Keratinocyte (primary cell): ENCODE results near the gene SPAG6. TPM values are rescaled to one million over a fixed set of nuclear protein-coding genes. Genes with fewer than 3 reads are reported as not detected.
A peak's percentile ranks its signal among the peaks of the same experiment; 100 is the strongest.

Source experiments
- DNase-seq: peaks from one replicate; pipeline ENCODE4 v3.0.0-alpha.2; 2011; ENCODE audit warnings: low read depth, missing footprints, low spot score
- FAIRE-seq: peaks from 2 replicates; lab custom pipeline; 2011; peaks lifted over from hg19 to GRCh38; lab: Jason Lieb, UNC
- H2AFZ ChIP-seq: 2 replicates; pipeline ENCODE4 v1.6.0; 2012; ENCODE audit warnings: low read length, control low read depth, inconsistent platforms; ENCODE audit not compliant: control insufficient read depth
- H3K27ac ChIP-seq: 2 replicates; pipeline ENCODE4 v1.5.1; 2011; ENCODE audit warnings: low read length; ENCODE audit not compliant: control insufficient read depth, insufficient read depth
- H3K27me3 ChIP-seq: 3 replicates; pipeline ENCODE4 v1.6.0; 2011; ENCODE audit warnings: low read length; ENCODE audit not compliant: control insufficient read depth, insufficient read depth; ENCODE audit errors: extremely low read depth
- H3K36me3 ChIP-seq, 2 experiments: 2 replicates in 1 of 2; 3 replicates in 1 of 2; pipeline ENCODE4 v1.5.1; 2011; ENCODE audit warnings: low read length in 2 of 2, mild to moderate bottlenecking in 1 of 2; ENCODE audit not compliant: control insufficient read depth in 2 of 2, insufficient read depth in 2 of 2; ENCODE audit errors: extremely low read depth in 1 of 2
- H3K4me1 ChIP-seq: 3 replicates; pipeline ENCODE4 v1.5.1; 2011; ENCODE audit warnings: low read length; ENCODE audit not compliant: control insufficient read depth, insufficient read depth; ENCODE audit errors: extremely low read depth
- H3K4me2 ChIP-seq: 3 replicates; pipeline ENCODE4 v1.6.0; 2011; ENCODE audit warnings: low read depth, low read length; ENCODE audit not compliant: control insufficient read depth, insufficient read depth; ENCODE audit errors: extremely low read depth
- H3K4me3 ChIP-seq, 3 experiments: fragments of 200-600 bp in 1 of 3; sonication (generic) in 1 of 3; 2 replicates in 2 of 3; 3 replicates in 1 of 3; pipeline ENCODE4 v1.5.1; 2011 to 2016; ENCODE audit warnings: low read length in 3 of 3, mild to moderate bottlenecking in 3 of 3, control low read depth in 2 of 3, inconsistent platforms in 1 of 3, low read depth in 1 of 3, mixed read lengths in 1 of 3, mixed run types in 1 of 3, moderate library complexity in 1 of 3; ENCODE audit not compliant: control insufficient read depth in 2 of 3, insufficient read depth in 2 of 3; ENCODE audit errors: extremely low read depth in 1 of 3
- H3K79me2 ChIP-seq: 2 replicates; pipeline ENCODE4 v1.6.0; 2012; ENCODE audit warnings: low read length; ENCODE audit not compliant: control insufficient read depth, insufficient read depth
- H3K9ac ChIP-seq: 3 replicates; pipeline ENCODE4 v1.6.0; 2011; ENCODE audit warnings: low read length; ENCODE audit not compliant: control insufficient read depth, insufficient read depth; ENCODE audit errors: extremely low read depth
- H3K9me1 ChIP-seq: 3 replicates; pipeline ENCODE4 v1.6.0; 2011; ENCODE audit warnings: low read length; ENCODE audit not compliant: control insufficient read depth, insufficient read depth; ENCODE audit errors: extremely low read depth
- H3K9me3 ChIP-seq: 2 replicates; pipeline ENCODE4 v1.5.1; 2012; ENCODE audit warnings: low read depth, low read length; ENCODE audit not compliant: control insufficient read depth
- H4K20me1 ChIP-seq: 3 replicates; pipeline ENCODE4 v1.6.0; 2011; ENCODE audit warnings: low read length; ENCODE audit not compliant: control insufficient read depth, insufficient read depth; ENCODE audit errors: extremely low read depth
- CTCF ChIP-seq, 3 experiments: IDR thresholded peaks in 1 of 3; conservative IDR thresholded peaks in 1 of 3; optimal IDR thresholded peaks in 1 of 3; 2 replicates in 2 of 3; 3 replicates in 1 of 3; pipeline versions ENCODE3 to v1.5.1; 2011; ENCODE audit warnings: low read length in 3 of 3, mild to moderate bottlenecking in 3 of 3, moderate library complexity in 2 of 3, control low read depth in 1 of 3, inconsistent platforms in 1 of 3; ENCODE audit not compliant: insufficient read depth in 2 of 3; ENCODE audit errors: extremely low read depth in 1 of 3
- EZH2 ChIP-seq: IDR thresholded peaks from one replicate; pipeline ENCODE4 v1.6.1; 2012; ENCODE audit warnings: inconsistent platforms, mild to moderate bottlenecking, low read length, moderate library complexity
- dilution Hi-C: fragments of 300-500 bp; cut with MboI; formaldehyde crosslinking; loops from one replicate; pipeline ENCODE4 v1.7.0; 2020; ENCODE audit warnings: low sequenced_read_pairs; ENCODE audit not compliant: extremely low pct_ligation_motif_present
- polyA minus RNA-seq, 3 experiments: library from RNA; depleted of rRNA, polyadenylated mRNA; stranded (reverse); fragments of >200 nt; gene quantifications; 1 replicate in 1 of 3; 2 replicates in 1 of 3; 3 replicates in 1 of 3; pipeline ENCODE4 v1.2.3, GENCODE V29; 2011
- polyA plus RNA-seq, 5 experiments: library from polyadenylated mRNA; depleted of rRNA in 3 of 5; stranded (reverse) in 3 of 5; stranded (forward) in 1 of 5; unstranded in 1 of 5; fragments of >200 nt; gene quantifications; 1 replicate in 1 of 5; 2 replicates in 3 of 5; 3 replicates in 1 of 5; pipeline versions ENCODE4 v1.2.1 to v1.2.3, GENCODE V29; 2011 to 2012; ENCODE audit warnings: missing spikeins in 2 of 5, low read depth in 1 of 5, low replicate concordance in 1 of 5

SPAG6 gene
- polyA plus RNA-seq (not detected in 3 replicates), polyA minus RNA-seq (not detected in 3 replicates)
- polyA plus RNA-seq (2011; ENCODE audit: low read depth) = not detected
- polyA plus RNA-seq (2011; cell fraction: cytosol; rRNA removed) = not detected in 2 replicates
- polyA plus RNA-seq (2011; cell fraction: nucleus; rRNA removed) = not detected in 2 replicates
- polyA plus RNA-seq (2012; ENCODE audit: low replicate concordance) = not detected in 2 replicates
- not detected for polyA minus RNA-seq (2011; cell fraction: cytosol; rRNA and poly(A)+ RNA removed)
- not detected in 2 replicates for polyA minus RNA-seq (2011; cell fraction: nucleus; rRNA and poly(A)+ RNA removed)

- Histone ChIP-seq H3K36me3 (no peaks in the 10 kb centered on the region), H4K20me1 (no peaks in the 10 kb centered on the region), H2AFZ (no peak within 1 kb of the TSS), H3K79me2 (no peaks in the 10 kb centered on the region), H3K4me2 (no peak within 1 kb of the TSS), H3K4me3 (no peak within 1 kb of the TSS), H3K9me1 (no peaks in the 10 kb centered on the region), H3K9me3 (peaks cover 2% of the 10 kb centered on the region), H3K4me1 (no peaks in the 10 kb centered on the region), H3K27ac (no peak within 1 kb of the TSS), H3K27me3 (peaks cover 69% of the 10 kb centered on the region), H3K9ac (no peak within 1 kb of the TSS)
- dilution Hi-C loops = no loop called here
- DNase-seq (no peak), FAIRE-seq (no peak)
- TF ChIP-seq EZH2 (peak; percentile 54), CTCF (optimal IDR thresholded peaks at IDR 0.05 in 1 of 3, IDR thresholded peaks at IDR 0.05 in 1 of 3, conservative IDR thresholded peaks at IDR 0.05 in 1 of 3; ENCODE audit: extremely low read depth in 1 of 3, insufficient read depth in 2 of 3, low read length in 3 of 3) (no peak)
Measured at GRCh38 chr10:22345301-22346095, at the start of gene SPAG6. SPAG6 (plus strand) TSS chr10:22345496; CDS start chr10:22345612, 116 bp downstream.

DNA sequence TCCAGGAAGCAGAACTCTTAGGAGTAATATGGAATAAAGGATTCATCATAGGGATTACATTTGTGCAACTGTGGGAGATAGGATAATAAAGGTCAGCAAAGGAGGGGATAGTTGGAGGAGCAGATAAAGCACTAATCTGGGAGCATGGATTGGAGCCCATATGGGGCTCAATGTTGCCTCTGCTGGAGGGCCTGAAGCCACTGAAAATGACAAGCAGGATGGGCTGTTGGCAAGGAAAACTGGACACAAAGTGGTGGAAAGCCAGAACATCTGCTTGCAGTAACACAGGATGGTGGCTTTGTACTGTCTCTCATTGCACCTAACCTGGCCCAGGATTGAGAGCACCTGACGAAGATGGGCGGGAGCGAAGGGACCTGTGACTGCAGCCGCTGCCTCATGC is 44.1 kb upstream of the SPAG6 start:
- no peaks in the 10 kb centered on the region for H3K36me3 ChIP-seq
- no peaks in the 10 kb centered on the region for H3K9me1 ChIP-seq
- DNase-seq (no peak), FAIRE-seq (no peak)
- dilution Hi-C loops = no loop called here
- no peaks in the 10 kb centered on the region for H4K20me1 ChIP-seq
- H3K4me2 ChIP-seq = no peak overlapping the region
- no peaks in the 10 kb centered on the region for H3K79me2 ChIP-seq
- no peak overlapping the region for H3K9ac ChIP-seq
- H3K27ac ChIP-seq = no peak overlapping the region
- no peaks in the 10 kb centered on the region for H3K4me1 ChIP-seq
- no peak for TF ChIP-seq CTCF (optimal IDR thresholded peaks at IDR 0.05 in 1 of 3, IDR thresholded peaks at IDR 0.05 in 1 of 3, conservative IDR thresholded peaks at IDR 0.05 in 1 of 3; ENCODE audit: extremely low read depth in 1 of 3, insufficient read depth in 2 of 3, low read length in 3 of 3)
- TF ChIP-seq EZH2 = no peak
- no peaks in the 10 kb centered on the region for H3K9me3 ChIP-seq
- no peak overlapping the region for H2AFZ ChIP-seq
- no peaks in the 10 kb centered on the region for H3K27me3 ChIP-seq
- no peak overlapping the region for H3K4me3 ChIP-seq
